Vagina (tissue), 2 donors: ENCODE results near the gene LCN1. TPM values are rescaled to one million over a fixed set of nuclear protein-coding genes. Genes with fewer than 3 reads are reported as not detected.

Experiments used
- DNase-seq, 2 donors: peaks; one replicate each; pipeline ENCODE4 v3.0.0-alpha.2; 2017; ENCODE audit errors: extremely low spot score in 2 of 2
- H3K27ac ChIP-seq: fragments of 200-600 bp; sonication (generic); one replicate; pipeline ENCODE4 v1.5.1; 2019
- H3K27me3 ChIP-seq: fragments of 200-600 bp; sonication (generic); one replicate; pipeline ENCODE4 v1.5.1; 2019
- H3K36me3 ChIP-seq, 2 donors: fragments of 200-600 bp; sonication (generic); one replicate each; pipeline ENCODE4 v1.5.1; 2017 to 2019
- H3K4me1 ChIP-seq: fragments of 200-600 bp; sonication (generic); one replicate; pipeline ENCODE4 v1.5.1; 2019
- H3K4me3 ChIP-seq, 2 donors: fragments of 200-600 bp; sonication (generic); 1 replicate in 1 of 2; 2 replicates in 1 of 2; pipeline ENCODE4 v1.5.1; 2016 to 2019
- H3K9me3 ChIP-seq: fragments of 200-600 bp; sonication (generic); one replicate; pipeline ENCODE4 v1.5.1; 2019
- CTCF ChIP-seq, 3 experiments: fragments of 450-650 bp in 2 of 3; fragments of 200-600 bp in 1 of 3; sonication (generic) in 1 of 3; IDR thresholded peaks; one replicate each; pipeline ENCODE4 v1.5.1; 2017 to 2019; ENCODE audit warnings: antibody characterized with exemption in 3 of 3, mild to moderate bottlenecking in 2 of 3, moderate library complexity in 2 of 3
- POLR2A ChIP-seq, 2 donors: fragments of 450-650 bp; IDR thresholded peaks; one replicate each; pipeline ENCODE4 v1.6.1; 2017; ENCODE audit warnings: antibody characterized with exemption in 2 of 2, mild to moderate bottlenecking in 2 of 2, moderate library complexity in 2 of 2
- POLR2AphosphoS5 ChIP-seq, 2 donors: sonication (generic); formaldehyde crosslinking; IDR thresholded peaks; one replicate each; pipeline ENCODE4 v1.9.0; 2017; ENCODE audit warnings: antibody characterized with exemption in 2 of 2, mild to moderate bottlenecking in 2 of 2, low read depth in 1 of 2; ENCODE audit not compliant: insufficient read depth in 1 of 2
- intact Hi-C: fragments of 100-400 bp; cut with DNase I; formaldehyde crosslinking; loops from one replicate; pipeline ENCODE4 v1.15.1; 2023
- total RNA-seq: library from RNA; depleted of rRNA; stranded (reverse); fragments of >200 nt; gene quantifications from one replicate; pipeline ENCODE4 v1.2.3, GENCODE V29; 2016

Gene LCN1
- total RNA-seq, 1 donor from 2014 or later: not detected

GRCh38 chr9:135482015-135482754, 39.1 kb upstream of the LCN1 start:
- Histone ChIP-seq H3K4me1 (peaks cover 14% of the 10 kb centered on the region), H3K27me3 (no peaks in the 10 kb centered on the region), H3K9me3 (no peaks in the 10 kb centered on the region), H3K27ac (no peak overlapping the region), H3K4me3 (no peak overlapping the region), H3K36me3 (peaks cover 0 to 22% of the 10 kb centered on the region in 2 donors)
- DNase-seq: no peak
- TF ChIP-seq CTCF (IDR thresholded peaks at IDR 0.05) (no peak), POLR2AphosphoS5 (IDR thresholded peaks at IDR 0.05; ENCODE audit: insufficient read depth in 1 of 2, low read depth in 1 of 2) (no peak), POLR2A (IDR thresholded peaks at IDR 0.05) (no peak)
- intact Hi-C loops: no loop called here

GRCh38 chr9:135484460-135485277, 36.6 kb upstream of the LCN1 start:
- peaks cover 0 to 22% of the 10 kb centered on the region in 2 donors for H3K36me3 ChIP-seq

GRCh38 chr9:135485385-135485784, 35.9 kb upstream of the LCN1 start:
- DNase-seq: no peak
- intact Hi-C loops: no loop called here
- H3K27ac ChIP-seq: no peak overlapping the region
- no peaks in the 10 kb centered on the region for H3K9me3 ChIP-seq
- H3K4me3 ChIP-seq: no peak overlapping the region
- no peaks in the 10 kb centered on the region for H3K27me3 ChIP-seq
- peaks cover 14% of the 10 kb centered on the region for H3K4me1 ChIP-seq
- no peak for TF ChIP-seq POLR2A (IDR thresholded peaks at IDR 0.05)
- TF ChIP-seq CTCF (IDR thresholded peaks at IDR 0.05): no peak
- TF ChIP-seq POLR2AphosphoS5 (IDR thresholded peaks at IDR 0.05; ENCODE audit: insufficient read depth in 1 of 2, low read depth in 1 of 2): no peak
- H3K36me3 ChIP-seq: peaks cover 0 to 22% of the 10 kb centered on the region in 2 donors

More at GRCh38 chr9:135484460-135485277, 36.6 kb upstream of the LCN1 start:
- no peak for DNase-seq
- no peak for TF ChIP-seq POLR2A (IDR thresholded peaks at IDR 0.05)
- no peak for TF ChIP-seq CTCF (IDR thresholded peaks at IDR 0.05)
- no peak for TF ChIP-seq POLR2AphosphoS5 (IDR thresholded peaks at IDR 0.05; ENCODE audit: insufficient read depth in 1 of 2, low read depth in 1 of 2)
- H3K9me3 ChIP-seq: no peaks in the 10 kb centered on the region
- no peak overlapping the region for H3K4me3 ChIP-seq
- no peaks in the 10 kb centered on the region for H3K27me3 ChIP-seq
- peaks cover 14% of the 10 kb centered on the region for H3K4me1 ChIP-seq
- intact Hi-C loops: no loop called here
- H3K27ac ChIP-seq: no peak overlapping the region

- DNase-seq: no peak
- H3K4me1 ChIP-seq: peaks cover 10% of the 10 kb centered on the region
- H3K27ac ChIP-seq: no peak overlapping the region
- H3K27me3 ChIP-seq: no peaks in the 10 kb centered on the region
- peaks cover 0 to 22% of the 10 kb centered on the region in 2 donors for H3K36me3 ChIP-seq
- H3K9me3 ChIP-seq: no peaks in the 10 kb centered on the region
- TF ChIP-seq POLR2AphosphoS5 (IDR thresholded peaks at IDR 0.05; ENCODE audit: insufficient read depth in 1 of 2, low read depth in 1 of 2) (no peak), POLR2A (IDR thresholded peaks at IDR 0.05) (no peak), CTCF (IDR thresholded peaks at IDR 0.05) (no peak)
- intact Hi-C loops: no loop called here
- no peak overlapping the region for H3K4me3 ChIP-seq
These were observed 35.4 kb upstream of the LCN1 start for GRCh38 chr9:135485832-135486231.
